H54 (cell line): ENCODE measurements around the gene METTL24.

Source experiments
- DNase-seq: peaks from one replicate; pipeline ENCODE4 v3.0.0; 2011; ENCODE audit warnings: low spot score, mixed read lengths; ENCODE audit not compliant: insufficient read length
- FAIRE-seq: peaks from 3 replicates; lab custom pipeline; 2011; peaks lifted over from hg19 to GRCh38; lab: Jason Lieb, UNC
- POLR2A ChIP-seq: IDR thresholded peaks from 2 replicates; pipeline ENCODE4 v1.6.1; 2011; ENCODE audit warnings: low read depth, mild to moderate bottlenecking, low read length

Gene METTL24

DNA sequence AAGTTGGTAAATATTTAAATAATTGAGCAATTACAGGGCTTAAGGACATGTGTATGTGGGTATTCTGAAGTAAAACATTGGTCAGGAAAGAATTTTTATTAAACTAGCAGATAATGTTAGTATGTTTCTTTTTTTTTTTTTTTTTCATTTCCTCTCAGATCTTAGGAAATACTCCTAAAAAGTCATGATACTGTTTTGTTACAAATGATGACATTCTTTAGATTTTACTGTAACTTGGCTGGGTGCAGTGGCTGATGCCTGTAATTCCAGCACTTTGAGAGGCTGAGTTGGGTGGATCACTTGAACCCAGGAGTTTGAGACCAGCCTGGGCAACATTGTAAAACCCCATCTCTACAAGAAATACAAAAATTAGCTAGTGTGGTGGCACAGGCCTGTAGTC, 136.4 kb downstream of the METTL24 start:
- DNase-seq (no peak), FAIRE-seq (no peak)
- no peak for TF ChIP-seq POLR2A

GRCh38 chr6:110217266-110217665, 140.9 kb downstream of the METTL24 start:
- DNase-seq, result no peak

DNA sequence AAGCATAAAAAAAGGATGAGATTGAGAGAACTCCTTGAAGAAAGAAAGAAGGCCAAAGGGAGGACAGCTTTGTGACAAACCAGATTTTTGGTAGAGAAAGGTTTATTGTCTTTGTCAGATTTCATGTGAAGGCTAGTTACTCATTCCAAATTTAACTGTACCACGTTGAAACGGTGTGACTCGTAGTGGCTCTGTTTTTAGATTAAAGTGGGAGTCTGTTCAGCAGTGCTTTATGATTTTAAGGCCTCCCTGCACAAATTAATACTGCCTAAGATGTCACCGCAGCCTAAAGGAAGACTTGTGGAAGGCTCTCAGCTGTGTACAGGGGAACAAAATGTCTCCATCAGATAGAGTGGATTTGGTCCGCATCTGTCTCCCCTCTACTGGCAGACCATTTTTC, 142.0 kb downstream of the METTL24 start:
- no peak for TF ChIP-seq POLR2A
- DNase-seq (no peak), FAIRE-seq (no peak)

More at GRCh38 chr6:110217266-110217665, 140.9 kb downstream of the METTL24 start:
- no peak for TF ChIP-seq POLR2A
- FAIRE-seq, result peak; percentile 38

- FAIRE-seq, result no peak
- TF ChIP-seq POLR2A, result no peak
Measured at GRCh38 chr6:110214338-110214737, 143.8 kb downstream of the METTL24 start.

GRCh38 chr6:110211753-110212152, 146.4 kb downstream of the METTL24 start:
- DNase-seq (no peak), FAIRE-seq (no peak)
- TF ChIP-seq POLR2A, result no peak

More at GRCh38 chr6:110214338-110214737, 143.8 kb downstream of the METTL24 start:
- DNase-seq, result no peak

DNA sequence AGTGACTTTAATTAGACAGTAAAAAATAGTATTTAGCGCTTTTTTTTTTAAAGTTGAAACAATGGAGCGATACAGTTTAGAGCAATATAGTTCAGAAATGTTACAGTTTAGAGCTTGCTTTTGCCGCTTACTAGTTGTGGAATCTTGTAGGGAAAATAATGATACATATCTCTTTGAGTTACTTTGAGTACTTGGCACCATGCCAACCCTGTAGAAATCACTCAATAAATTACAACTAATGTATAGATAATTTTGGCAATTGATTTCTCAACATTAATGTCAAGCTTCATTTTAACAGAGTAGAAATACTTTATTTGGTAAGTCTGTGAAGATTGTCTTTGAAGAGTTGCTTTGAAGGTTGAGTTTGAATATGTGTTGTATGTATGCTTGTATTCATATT, 150.5 kb downstream of the METTL24 start:
- no peak for TF ChIP-seq POLR2A
- FAIRE-seq (no peak), DNase-seq (no peak)

GRCh38 chr6:110201151-110201884, 156.8 kb downstream of the METTL24 start:
- no peak for DNase-seq
- no peak for TF ChIP-seq POLR2A
- no peak for FAIRE-seq

GRCh38 chr6:110198561-110198960, 159.6 kb downstream of the METTL24 start:
- TF ChIP-seq POLR2A, result no peak
- FAIRE-seq (no peak), DNase-seq (no peak)

DNA sequence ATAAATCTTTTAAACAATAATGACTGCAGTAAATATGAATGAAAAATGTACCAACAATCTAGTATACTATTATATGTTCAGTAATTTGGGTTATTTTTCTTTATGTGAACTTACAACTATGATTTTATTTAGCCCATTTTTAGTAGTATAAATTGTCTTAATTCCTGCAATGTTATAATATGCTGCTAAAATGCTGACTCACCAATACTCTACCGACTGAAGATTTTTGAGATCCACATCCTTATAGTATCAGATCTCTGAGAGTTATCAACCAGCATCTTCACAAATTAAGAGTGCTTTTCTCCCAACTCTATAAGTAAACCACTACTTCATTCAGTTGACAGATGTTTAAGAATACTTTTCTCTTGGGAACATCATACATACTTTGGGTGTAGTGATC, 161.3 kb downstream of the METTL24 start:
- FAIRE-seq, result no peak
- TF ChIP-seq POLR2A, result no peak
- DNase-seq, result no peak

- no peak for DNase-seq
- no peak for FAIRE-seq
- no peak for TF ChIP-seq POLR2A
Measured at GRCh38 chr6:110195639-110196038, 162.5 kb downstream of the METTL24 start.
